CD4-positive, CD25-positive, alpha-beta regulatory T cell (primary cell): ENCODE measurements around the gene SLC9A5. TPM values are rescaled to one million over a fixed set of nuclear protein-coding genes. Genes with fewer than 3 reads are reported as not detected.

Experiments used
- ATAC-seq, 2 donors: fragments of 150-1000 bp; cut with Tn5 transposase; one replicate each; pipeline ENCODE4 v1.10.0; 2021; ENCODE audit warnings: low read depth in 2 of 2, moderate number of reproducible peaks in 2 of 2, moderate library complexity in 1 of 2
- DNase-seq, 3 donors: peaks; one replicate each; pipeline versions ENCODE4 v3.0.0 to v3.0.0-alpha.2; 2012 to 2022; ENCODE audit warnings: mixed read lengths in 1 of 3
- H3K27ac ChIP-seq: one replicate; pipeline ENCODE4 v1.7.0; 2013; ENCODE audit warnings: mild to moderate bottlenecking, low read length; ENCODE audit not compliant: insufficient read depth, poor library complexity, severe bottlenecking
- H3K27me3 ChIP-seq: one replicate; pipeline ENCODE4 v1.7.0; 2013; ENCODE audit warnings: low read length; ENCODE audit not compliant: control insufficient read depth, insufficient read depth
- H3K36me3 ChIP-seq: one replicate; pipeline ENCODE4 v1.7.0; 2013; ENCODE audit warnings: mild to moderate bottlenecking, low read length, moderate library complexity; ENCODE audit not compliant: control insufficient read depth, insufficient read depth
- H3K4me1 ChIP-seq: 2 replicates; pipeline ENCODE4 v1.7.0; 2013; ENCODE audit warnings: mild to moderate bottlenecking, low read length; ENCODE audit not compliant: insufficient read depth, control insufficient read depth, poor library complexity, severe bottlenecking
- H3K4me3 ChIP-seq: one replicate; pipeline ENCODE4 v1.7.0; 2013; ENCODE audit warnings: low read depth, mild to moderate bottlenecking, low read length, moderate library complexity
- H3K9me3 ChIP-seq, 2 experiments: 1 replicate in 1 of 2; 2 replicates in 1 of 2; pipeline ENCODE4 v1.7.0; 2013; ENCODE audit warnings: low read length in 2 of 2, mild to moderate bottlenecking in 1 of 2, moderate library complexity in 1 of 2; ENCODE audit not compliant: control insufficient read depth in 2 of 2
- H3K27ac Mint-ChIP-seq, 3 donors: one replicate each; pipeline ENCODE4 v1.8.0; 2020 to 2022; ENCODE audit warnings: mild to moderate bottlenecking in 3 of 3, mixed read lengths in 3 of 3, moderate library complexity in 2 of 3
- H3K27me3 Mint-ChIP-seq: one replicate; pipeline ENCODE4 v1.8.0; 2022; ENCODE audit warnings: mild to moderate bottlenecking, mixed read lengths
- H3K36me3 Mint-ChIP-seq: one replicate; pipeline ENCODE4 v1.8.0; 2020; ENCODE audit warnings: mixed read lengths
- H3K4me1 Mint-ChIP-seq, 4 donors: one replicate each; pipeline ENCODE4 v1.8.0; 2020 to 2022; ENCODE audit warnings: mixed read lengths in 4 of 4, mild to moderate bottlenecking in 1 of 4
- H3K4me3 Mint-ChIP-seq, 4 donors: one replicate each; pipeline ENCODE4 v1.8.0; 2020 to 2022; ENCODE audit warnings: mild to moderate bottlenecking in 4 of 4, mixed read lengths in 4 of 4, moderate library complexity in 3 of 4
- H3K9me3 Mint-ChIP-seq, 7 donors: one replicate each; pipeline ENCODE4 v1.8.0; 2020 to 2022; ENCODE audit warnings: mixed read lengths in 7 of 7, mild to moderate bottlenecking in 3 of 7, moderate library complexity in 2 of 7
- polyA plus RNA-seq, 4 donors: library from polyadenylated mRNA; unstranded; fragments of 300-500 nt; fragmentation: Illumina TruSeq; gene quantifications; one replicate each; pipeline ENCODE4 v1.2.3, GENCODE V29; 2021
- total RNA-seq: library from RNA; stranded (reverse); gene quantifications from one replicate; pipeline ENCODE4 v1.2.3, GENCODE V29; 2022

SLC9A5 gene
- total and polyA plus RNA-seq, 5 donors from 2014 or later: 1.3 TPM; not detected in 4

DNA sequence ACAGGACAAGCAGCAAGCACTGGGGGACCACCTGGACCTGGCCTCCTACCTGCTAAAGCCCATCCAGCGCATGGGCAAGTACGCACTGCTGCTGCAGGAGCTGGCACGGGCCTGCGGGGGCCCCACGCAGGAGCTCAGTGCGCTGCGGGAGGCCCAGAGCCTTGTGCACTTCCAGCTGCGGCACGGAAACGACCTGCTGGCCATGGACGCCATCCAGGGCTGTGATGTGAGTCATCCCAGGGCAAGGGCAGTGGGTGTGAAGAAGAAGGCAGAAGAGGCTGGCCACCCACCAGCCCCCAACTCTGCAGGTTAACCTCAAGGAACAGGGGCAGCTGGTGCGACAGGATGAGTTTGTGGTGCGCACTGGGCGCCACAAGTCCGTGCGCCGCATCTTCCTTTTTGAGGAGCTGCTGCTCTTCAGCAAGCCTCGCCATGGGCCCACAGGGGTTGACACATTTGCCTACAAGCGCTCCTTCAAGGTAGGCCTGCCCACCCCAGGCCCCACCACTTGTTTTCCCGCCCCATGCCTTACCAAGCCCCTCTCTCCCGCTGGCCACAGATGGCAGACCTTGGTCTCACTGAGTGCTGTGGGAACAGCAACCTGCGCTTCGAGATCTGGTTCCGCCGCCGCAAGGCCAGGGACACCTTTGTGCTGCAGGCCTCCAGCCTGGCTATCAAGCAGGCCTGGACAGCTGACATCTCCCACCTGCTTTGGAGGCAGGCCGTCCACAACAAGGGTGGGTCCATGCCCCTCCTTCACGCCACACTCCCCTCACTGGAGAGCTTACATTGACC is 37.9 kb downstream of the SLC9A5 start:
- Histone ChIP-seq H3K4me3 (no peak overlapping the region), H3K9me3 (no peaks in the 10 kb centered on the region), H3K27me3 (no peaks in the 10 kb centered on the region), H3K4me1 (no peaks in the 10 kb centered on the region), H3K36me3 (no peaks in the 10 kb centered on the region), H3K27ac (no peak overlapping the region)
- H3K27me3 Mint-ChIP-seq: no peaks in the 10 kb centered on the region
- no peak for DNase-seq
- H3K9me3 Mint-ChIP-seq: no peaks in the 10 kb centered on the region
- peaks cover 0 to 3% (median 0%) of the 10 kb centered on the region in 4 donors for H3K4me1 Mint-ChIP-seq
- peaks cover 6% of the 10 kb centered on the region for H3K36me3 Mint-ChIP-seq
- no peak overlapping the region for H3K4me3 Mint-ChIP-seq
- ATAC-seq: no peak
- no peak overlapping the region for H3K27ac Mint-ChIP-seq

DNA sequence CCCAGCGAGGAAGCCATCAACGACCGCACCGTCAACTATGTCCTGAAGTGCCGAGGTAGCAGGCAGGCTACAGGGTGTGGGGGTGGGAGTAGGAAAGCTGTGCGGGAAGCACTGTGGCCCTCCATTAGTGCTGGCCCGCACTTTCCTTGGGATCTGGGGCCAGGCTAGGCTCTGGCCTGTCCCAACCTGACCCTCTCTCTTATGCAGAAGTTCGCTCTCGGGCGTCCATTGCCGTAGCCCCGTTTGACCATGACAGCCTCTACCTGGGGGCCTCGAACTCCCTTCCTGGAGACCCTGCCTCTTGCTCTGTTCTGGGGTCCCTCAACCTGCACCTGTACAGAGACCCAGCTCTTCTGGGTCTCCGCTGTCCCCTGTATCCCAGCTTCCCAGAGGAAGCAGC is 39.2 kb downstream of the SLC9A5 start:
- Mint-ChIP-seq H3K27me3 (no peaks in the 10 kb centered on the region), H3K36me3 (peaks cover 6% of the 10 kb centered on the region), H3K4me3 (no peak overlapping the region), H3K9me3 (no peaks in the 10 kb centered on the region), H3K4me1 (peaks cover 0 to 3% (median 0%) of the 10 kb centered on the region in 4 donors), H3K27ac (no peak overlapping the region)
- Histone ChIP-seq H3K36me3 (no peaks in the 10 kb centered on the region), H3K4me3 (no peak overlapping the region), H3K4me1 (no peaks in the 10 kb centered on the region), H3K9me3 (no peaks in the 10 kb centered on the region), H3K27me3 (no peaks in the 10 kb centered on the region), H3K27ac (no peak overlapping the region)
- ATAC-seq: no peak
- no peak for DNase-seq

DNA sequence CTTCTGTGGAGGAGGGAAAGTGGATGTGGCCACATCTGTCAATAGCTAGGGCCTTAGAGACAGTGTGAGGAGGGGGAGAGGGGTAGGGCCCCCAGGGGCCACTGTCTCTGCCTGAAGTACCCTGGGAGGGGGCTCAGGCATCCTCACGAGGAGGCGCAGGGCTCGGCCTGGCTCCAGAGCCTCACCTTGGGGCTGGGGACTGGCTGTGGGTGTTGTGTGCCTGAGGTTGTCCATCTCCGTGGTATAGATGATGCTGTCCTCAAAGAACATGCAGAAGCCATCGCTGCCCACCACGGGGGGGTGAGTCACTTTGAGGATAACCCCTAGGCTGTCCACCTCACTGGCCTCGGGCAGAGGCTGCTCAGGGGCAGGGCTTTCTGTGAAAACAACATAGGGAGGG is 42.7 kb downstream of the SLC9A5 start:
- no peaks in the 10 kb centered on the region for H3K36me3 Mint-ChIP-seq
- ATAC-seq: no peak

DNA sequence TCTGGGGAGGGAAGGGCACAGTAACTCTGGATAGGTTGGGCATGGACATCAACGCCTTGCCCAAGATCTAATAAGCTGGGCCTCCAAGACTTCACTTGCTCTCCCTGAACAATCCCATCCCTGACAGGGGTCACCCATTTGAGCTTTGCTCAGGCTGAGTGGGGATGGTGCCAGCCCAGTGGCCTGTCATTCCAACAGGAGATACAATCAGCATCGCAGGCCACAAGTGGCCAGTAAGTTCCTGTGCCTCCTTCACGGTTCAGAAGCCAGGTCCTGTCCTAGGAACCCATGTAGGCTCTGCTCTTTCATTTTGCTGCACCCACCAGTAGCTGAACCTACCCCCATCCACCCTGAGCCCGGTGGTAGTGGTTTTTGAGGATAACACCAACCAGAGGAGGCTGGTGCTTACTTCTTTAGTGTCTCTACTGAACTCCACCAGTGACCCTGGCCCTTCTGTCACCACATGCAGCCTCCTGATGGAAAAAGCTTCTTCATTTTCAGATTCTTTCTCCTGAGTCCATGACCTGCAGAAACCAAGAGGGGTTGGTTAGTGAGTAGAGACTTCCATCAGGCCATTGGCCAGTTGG is 45.5 kb downstream of the SLC9A5 start:
- no peaks in the 10 kb centered on the region for H3K27me3 ChIP-seq
- peaks cover 0 to 6% (median 0%) of the 10 kb centered on the region in 4 donors for H3K4me1 Mint-ChIP-seq
- no peak for DNase-seq
- no peak overlapping the region for H3K27ac ChIP-seq
- ATAC-seq: no peak
- H3K9me3 Mint-ChIP-seq: no peaks in the 10 kb centered on the region
- H3K36me3 ChIP-seq: no peaks in the 10 kb centered on the region
- H3K27me3 Mint-ChIP-seq: no peaks in the 10 kb centered on the region
- no peak overlapping the region for H3K4me3 Mint-ChIP-seq
- no peaks in the 10 kb centered on the region for H3K4me1 ChIP-seq
- H3K36me3 Mint-ChIP-seq: no peaks in the 10 kb centered on the region
- H3K4me3 ChIP-seq: no peak overlapping the region
- H3K27ac Mint-ChIP-seq: no peak overlapping the region
- H3K9me3 ChIP-seq: no peaks in the 10 kb centered on the region

More for the DNA sequence above, 42.7 kb downstream of the SLC9A5 start:
- Mint-ChIP-seq H3K4me3 (no peak overlapping the region), H3K27ac (no peak overlapping the region), H3K27me3 (no peaks in the 10 kb centered on the region), H3K9me3 (no peaks in the 10 kb centered on the region), H3K4me1 (peaks cover 0 to 6% (median 0%) of the 10 kb centered on the region in 4 donors)
- Histone ChIP-seq H3K9me3 (no peaks in the 10 kb centered on the region), H3K4me3 (no peak overlapping the region), H3K27ac (no peak overlapping the region), H3K36me3 (no peaks in the 10 kb centered on the region), H3K4me1 (no peaks in the 10 kb centered on the region), H3K27me3 (no peaks in the 10 kb centered on the region)
- DNase-seq: no peak

DNA sequence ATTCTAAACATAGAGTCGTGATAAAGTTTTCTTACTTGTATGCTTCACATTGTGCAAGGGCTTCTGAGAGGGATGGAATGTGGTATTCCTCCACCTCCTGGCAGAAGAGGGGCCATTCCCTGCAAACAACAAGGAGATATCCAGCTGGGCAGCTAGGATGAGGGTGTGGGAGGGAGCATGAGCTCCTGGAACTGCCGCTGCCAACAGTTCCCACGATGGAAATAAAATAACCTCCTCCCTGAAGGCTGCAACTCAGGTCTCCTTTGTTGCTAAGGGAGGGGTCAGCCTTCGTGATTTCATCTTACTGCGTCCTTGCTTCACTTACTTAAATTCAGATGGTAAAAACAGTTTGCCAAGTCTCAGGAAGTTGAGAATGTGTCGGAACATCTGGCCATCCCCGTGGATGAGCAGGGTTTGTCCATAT is 46.2 kb downstream of the SLC9A5 start:
- Mint-ChIP-seq H3K4me1 (peaks cover 0 to 4% (median 0%) of the 10 kb centered on the region in 4 donors), H3K4me3 (no peak overlapping the region), H3K27me3 (no peaks in the 10 kb centered on the region), H3K9me3 (no peaks in the 10 kb centered on the region), H3K36me3 (no peaks in the 10 kb centered on the region), H3K27ac (peak overlapping the region in 1 of 3 donors; percentile 63)
- Histone ChIP-seq H3K27me3 (no peaks in the 10 kb centered on the region), H3K4me1 (no peaks in the 10 kb centered on the region), H3K36me3 (no peaks in the 10 kb centered on the region), H3K9me3 (no peaks in the 10 kb centered on the region), H3K27ac (no peak overlapping the region), H3K4me3 (no peak overlapping the region)
- DNase-seq (no peak), ATAC-seq (no peak)

DNA sequence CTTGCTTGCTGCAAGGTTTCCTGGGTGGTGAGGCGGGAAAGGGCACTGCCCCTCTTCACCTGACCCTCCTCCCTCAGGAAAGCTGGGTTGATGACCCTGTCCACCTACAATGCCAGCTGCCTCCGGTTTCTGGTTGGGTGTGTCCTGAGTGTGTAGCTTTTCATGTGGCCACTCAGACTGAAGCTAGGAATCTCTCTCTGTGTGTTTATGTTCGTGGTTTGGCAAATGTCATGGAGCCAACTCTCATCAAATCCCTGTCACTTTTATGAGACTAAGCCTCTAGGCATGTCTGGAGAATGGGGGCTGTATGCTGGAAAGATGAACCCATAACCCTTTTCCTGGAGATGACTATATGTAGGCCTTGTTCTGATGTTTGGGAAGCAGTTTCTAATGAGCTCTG is 47.6 kb downstream of the SLC9A5 start:
- peaks cover 0 to 4% (median 0%) of the 10 kb centered on the region in 4 donors for H3K4me1 Mint-ChIP-seq
- no peak overlapping the region for H3K27ac ChIP-seq
- no peak overlapping the region for H3K4me3 ChIP-seq
- H3K27me3 Mint-ChIP-seq: no peaks in the 10 kb centered on the region
- no peaks in the 10 kb centered on the region for H3K9me3 ChIP-seq
- H3K36me3 ChIP-seq: no peaks in the 10 kb centered on the region
- H3K36me3 Mint-ChIP-seq: no peaks in the 10 kb centered on the region
- no peaks in the 10 kb centered on the region for H3K27me3 ChIP-seq
- no peak for ATAC-seq
- H3K4me1 ChIP-seq: no peaks in the 10 kb centered on the region
- no peak overlapping the region for H3K27ac Mint-ChIP-seq
- DNase-seq: no peak
- H3K9me3 Mint-ChIP-seq: no peaks in the 10 kb centered on the region
- H3K4me3 Mint-ChIP-seq: no peak overlapping the region

DNA sequence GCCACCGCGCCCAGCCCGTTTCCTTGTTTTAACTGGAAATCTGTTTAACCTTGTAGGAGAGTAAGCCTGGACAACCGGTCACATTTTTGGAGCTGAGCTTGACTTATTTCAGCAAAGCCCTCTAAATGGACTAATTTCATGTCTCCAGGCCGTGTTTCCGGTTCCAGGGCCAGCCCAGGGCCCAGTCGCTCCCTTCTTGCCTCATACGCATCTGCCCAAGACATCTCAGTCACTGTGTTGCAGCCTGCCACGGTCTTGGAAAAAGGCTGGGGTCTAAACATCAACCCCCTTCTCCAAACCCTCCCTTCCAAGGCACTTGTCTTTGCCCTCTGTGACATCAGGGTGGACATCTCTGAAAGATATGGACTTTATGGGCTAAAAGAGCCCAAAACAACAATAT is 49.5 kb downstream of the SLC9A5 start:
- H3K9me3 Mint-ChIP-seq: no peaks in the 10 kb centered on the region
- Histone ChIP-seq H3K4me1 (no peaks in the 10 kb centered on the region), H3K27me3 (no peaks in the 10 kb centered on the region), H3K4me3 (no peak overlapping the region), H3K9me3 (no peaks in the 10 kb centered on the region), H3K27ac (no peak overlapping the region), H3K36me3 (no peaks in the 10 kb centered on the region)
- ATAC-seq (no peak), DNase-seq (no peak)
- no peaks in the 10 kb centered on the region for H3K4me1 Mint-ChIP-seq
- no peak overlapping the region for H3K4me3 Mint-ChIP-seq
- no peak overlapping the region for H3K27ac Mint-ChIP-seq
- H3K27me3 Mint-ChIP-seq: no peaks in the 10 kb centered on the region
- no peaks in the 10 kb centered on the region for H3K36me3 Mint-ChIP-seq

DNA sequence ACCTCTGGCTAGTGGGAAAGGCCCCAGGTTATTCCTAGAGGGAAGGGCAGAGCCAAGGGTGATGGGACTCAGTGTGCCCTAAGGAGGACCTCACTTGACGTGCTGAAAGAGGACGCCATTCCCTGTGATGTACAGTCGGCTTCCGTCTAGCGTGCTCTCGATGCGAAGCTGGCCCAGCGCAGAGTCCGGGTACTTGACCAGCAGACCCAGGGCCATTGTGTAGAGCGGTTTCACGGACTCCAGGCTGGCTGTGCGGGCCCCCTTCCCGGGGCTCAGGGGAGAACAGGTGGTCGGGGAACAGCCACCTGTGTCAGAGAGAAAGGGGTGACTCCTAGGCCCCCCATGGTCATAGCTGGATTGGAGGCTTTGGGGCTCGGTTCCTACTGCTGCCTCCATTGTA is 50.5 kb downstream of the SLC9A5 start:
- Histone ChIP-seq H3K4me1 (no peaks in the 10 kb centered on the region), H3K36me3 (no peaks in the 10 kb centered on the region), H3K27ac (no peak overlapping the region), H3K4me3 (no peak overlapping the region), H3K9me3 (no peaks in the 10 kb centered on the region), H3K27me3 (no peaks in the 10 kb centered on the region)
- no peak for ATAC-seq
- no peak for DNase-seq
- Mint-ChIP-seq H3K4me3 (no peak overlapping the region), H3K4me1 (no peaks in the 10 kb centered on the region), H3K27ac (no peak overlapping the region), H3K27me3 (no peaks in the 10 kb centered on the region), H3K36me3 (no peaks in the 10 kb centered on the region), H3K9me3 (no peaks in the 10 kb centered on the region)
